ENCODE results near the gene PMPCB.
"Not testable (repeated sequence)": the region's sequence is repeated elsewhere in the genome, so short reads cannot be mapped to it uniquely, and the experiment has no call there.

The PMPCB gene, protein sequence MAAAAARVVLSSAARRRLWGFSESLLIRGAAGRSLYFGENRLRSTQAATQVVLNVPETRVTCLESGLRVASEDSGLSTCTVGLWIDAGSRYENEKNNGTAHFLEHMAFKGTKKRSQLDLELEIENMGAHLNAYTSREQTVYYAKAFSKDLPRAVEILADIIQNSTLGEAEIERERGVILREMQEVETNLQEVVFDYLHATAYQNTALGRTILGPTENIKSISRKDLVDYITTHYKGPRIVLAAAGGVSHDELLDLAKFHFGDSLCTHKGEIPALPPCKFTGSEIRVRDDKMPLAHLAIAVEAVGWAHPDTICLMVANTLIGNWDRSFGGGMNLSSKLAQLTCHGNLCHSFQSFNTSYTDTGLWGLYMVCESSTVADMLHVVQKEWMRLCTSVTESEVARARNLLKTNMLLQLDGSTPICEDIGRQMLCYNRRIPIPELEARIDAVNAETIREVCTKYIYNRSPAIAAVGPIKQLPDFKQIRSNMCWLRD

DNA sequence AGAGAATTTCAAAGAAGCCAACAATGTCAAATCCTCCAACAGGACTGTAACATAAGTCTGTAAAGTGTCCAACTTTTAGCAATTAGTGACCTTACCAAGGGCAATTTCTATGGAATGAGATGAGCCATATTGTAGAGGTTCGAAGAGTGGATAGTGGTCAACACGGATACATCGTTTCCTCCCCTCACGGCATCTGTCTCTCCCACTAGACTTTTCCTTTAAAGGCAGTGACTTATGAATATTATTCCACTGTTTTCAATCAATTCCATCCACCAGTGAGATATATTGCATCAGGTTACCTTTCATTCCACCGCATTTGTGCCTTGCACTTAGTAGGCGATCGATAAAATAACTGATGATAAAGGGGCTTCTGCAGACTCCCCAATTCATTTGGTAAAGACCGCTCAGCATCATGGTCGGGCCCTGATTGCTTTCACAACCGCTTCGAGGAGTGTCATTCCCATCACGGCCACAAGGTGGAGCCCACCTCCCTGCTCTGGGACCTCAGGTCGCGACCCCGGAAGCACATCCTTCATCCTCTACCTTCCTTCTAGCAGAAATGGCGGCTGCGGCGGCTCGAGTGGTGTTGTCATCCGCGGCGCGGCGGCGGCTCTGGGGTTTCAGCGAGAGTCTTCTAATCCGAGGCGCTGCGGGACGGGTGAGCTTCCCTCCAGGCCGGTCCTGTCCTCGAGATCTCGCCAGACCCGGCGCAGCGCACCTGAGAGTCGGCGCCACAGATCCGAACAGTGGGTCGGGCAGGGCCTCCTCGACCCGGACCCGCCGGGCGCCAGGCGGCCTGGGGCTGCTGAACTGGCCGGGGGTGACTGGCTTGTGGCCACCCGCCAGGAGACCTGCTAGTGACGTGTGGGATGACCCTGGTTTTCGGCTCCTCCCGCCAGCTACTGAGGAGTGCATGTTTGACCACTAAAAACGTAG lies at the start of gene PMPCB:
PMPCB (plus strand) TSS at position 535 of the 936 bp plus-strand sequence; CDS start at position 560, 25 bp downstream.
- peak; percentile 97 for DNase-seq

DNA sequence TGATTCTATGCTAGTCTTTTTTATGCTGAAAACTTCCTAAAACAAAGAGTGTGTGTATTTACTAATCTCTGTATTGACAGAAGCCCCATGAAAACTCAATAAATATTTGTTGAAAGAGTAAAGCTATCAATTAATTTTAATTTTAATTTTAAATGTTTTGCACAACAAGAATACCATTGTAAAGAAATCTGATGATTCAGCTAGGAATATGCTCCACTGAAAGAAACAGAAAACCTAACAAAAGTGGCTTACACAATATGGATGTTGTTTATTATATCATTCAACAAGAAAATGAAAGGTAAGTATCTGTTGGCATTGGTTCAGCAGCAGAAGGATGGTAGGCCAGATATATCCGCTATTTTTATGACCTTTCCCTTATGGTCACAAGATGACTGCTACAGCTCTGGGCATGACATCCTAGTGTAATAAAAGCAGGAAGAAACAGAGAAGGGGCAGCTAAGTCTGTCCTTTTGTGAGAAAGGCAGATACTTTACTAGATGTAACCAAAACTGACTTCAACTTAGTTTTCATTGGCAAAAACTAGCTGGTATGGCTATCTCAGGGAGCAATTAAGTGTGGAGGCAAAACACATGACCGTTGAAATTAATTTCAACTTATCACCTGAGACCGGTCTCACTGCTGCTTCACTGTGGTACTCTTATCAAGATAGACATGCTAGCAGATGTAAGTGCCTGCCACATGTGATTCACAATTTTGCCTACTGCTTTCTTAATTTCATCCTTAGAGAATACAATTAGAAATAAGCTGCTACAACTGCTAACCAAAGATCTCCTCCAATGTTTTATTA lies 43.3 kb upstream of the PMPCB start:
- DNase-seq = not testable (repeated sequence)

DNA sequence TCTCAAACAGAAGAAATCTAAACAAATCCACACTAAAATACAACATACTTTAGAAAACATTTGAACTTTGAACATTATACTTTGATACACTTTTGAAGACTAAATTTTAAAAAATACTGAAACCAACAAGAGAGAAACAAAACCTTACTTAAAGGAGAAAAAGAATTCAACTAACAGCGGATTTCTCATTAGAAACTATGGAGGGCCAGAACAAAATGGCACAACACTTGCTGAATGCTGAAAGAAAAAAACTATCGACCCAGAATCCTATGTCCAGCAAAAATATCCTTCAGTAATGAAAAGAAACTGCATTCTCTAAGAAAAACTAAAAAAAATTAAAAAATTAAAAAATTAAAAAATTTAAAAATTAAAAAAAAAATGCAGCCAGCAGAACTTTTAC lies 33.2 kb upstream of the PMPCB start:
- DNase-seq = not testable (repeated sequence)

DNA sequence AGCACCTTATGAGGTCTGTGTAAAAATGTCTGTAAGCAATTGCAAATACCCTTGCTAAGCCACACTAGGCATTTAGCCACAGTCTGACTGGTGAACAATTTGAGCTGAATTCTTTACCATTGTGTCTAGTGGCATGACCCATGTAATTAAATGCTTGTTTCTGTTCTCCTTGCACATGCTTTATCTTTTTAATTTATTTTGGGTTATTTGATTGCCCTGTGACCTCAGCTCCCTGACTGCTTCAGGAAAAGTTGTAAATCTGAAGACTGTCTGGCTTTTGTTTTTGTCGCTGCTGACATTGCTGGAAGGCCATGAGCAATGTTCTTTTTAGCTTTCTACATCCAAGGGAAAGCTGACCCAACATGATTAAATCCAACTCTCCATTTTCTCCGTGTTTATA lies 31.0 kb upstream of the PMPCB start:
- DNase-seq = not testable (repeated sequence)

DNA sequence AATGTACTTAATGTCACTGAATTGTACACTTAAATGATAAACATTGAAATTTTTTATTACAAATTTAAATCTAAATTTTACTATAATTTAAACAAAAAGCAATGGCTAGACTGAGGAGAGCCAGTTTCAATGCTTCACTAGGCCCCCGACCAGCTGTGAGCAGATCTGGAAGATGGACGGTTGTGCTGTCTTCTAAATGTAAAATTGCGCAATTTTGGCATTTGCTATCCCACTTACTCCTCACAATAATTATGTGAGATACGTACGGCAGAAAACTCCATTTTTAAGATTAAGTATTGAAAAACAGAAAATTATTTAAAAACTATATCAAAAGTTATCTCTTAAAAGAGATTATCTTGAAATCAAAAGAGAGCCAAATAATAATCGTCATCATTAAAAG lies 23.9 kb upstream of the PMPCB start:
- DNase-seq = not testable (repeated sequence)

DNA sequence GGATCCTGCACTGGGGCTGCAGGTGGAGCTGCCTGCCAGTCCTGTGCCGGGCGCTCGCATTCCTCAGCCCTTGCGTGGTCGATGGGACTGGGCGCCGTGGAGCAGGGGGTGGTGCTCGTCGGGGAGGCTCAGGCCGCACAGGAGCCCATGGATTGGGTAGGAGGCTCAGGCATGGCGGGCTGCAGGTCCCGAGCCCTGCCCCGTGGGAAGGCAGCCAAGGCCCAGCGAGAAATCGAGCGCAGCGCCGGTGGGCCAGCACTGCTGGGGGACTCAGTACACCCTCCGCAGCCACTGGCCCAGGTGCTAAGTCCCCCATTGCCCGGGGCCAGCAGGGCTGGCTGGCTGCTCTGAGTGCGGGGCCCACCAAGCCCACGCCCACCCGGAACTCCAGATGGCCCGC lies 22.4 kb upstream of the PMPCB start:
- not testable (repeated sequence) for DNase-seq

DNA sequence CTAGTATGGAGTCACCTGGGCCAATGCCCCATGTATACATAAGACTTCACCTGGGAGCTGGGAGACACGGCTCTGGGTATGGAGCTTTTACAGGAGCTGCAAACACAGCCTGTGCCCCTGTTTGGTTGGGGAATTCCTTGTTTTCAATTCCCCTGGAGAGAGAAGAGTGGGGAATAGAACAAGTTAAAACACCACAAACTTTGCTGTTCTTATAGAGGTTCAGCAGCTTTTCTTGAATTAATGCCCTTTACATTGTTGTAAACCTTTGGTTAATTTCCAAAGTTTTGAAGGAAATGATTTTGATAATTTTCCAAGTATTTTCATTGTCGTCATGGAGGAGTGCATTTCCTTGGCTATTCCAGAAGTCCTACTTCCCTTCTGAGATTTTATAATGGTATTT lies 19.0 kb upstream of the PMPCB start:
- DNase-seq = not testable (repeated sequence)

DNA sequence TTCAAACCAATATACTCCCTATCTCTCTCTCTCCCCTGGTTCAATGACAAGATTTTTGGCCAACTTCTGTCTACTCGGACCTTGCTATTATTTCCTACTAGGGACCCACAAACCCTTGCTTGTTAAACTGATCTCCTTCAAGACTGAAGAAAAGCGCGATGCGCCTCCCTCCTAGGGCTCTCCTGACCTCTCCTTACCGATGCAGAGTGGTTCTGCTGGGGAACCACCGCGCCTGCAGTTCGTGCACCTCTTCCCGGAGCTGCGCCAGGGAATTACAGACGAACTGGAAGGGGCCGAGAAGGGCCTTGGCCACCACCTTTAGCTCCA lies 17.6 kb upstream of the PMPCB start:
- DNase-seq = not testable (repeated sequence)

DNA sequence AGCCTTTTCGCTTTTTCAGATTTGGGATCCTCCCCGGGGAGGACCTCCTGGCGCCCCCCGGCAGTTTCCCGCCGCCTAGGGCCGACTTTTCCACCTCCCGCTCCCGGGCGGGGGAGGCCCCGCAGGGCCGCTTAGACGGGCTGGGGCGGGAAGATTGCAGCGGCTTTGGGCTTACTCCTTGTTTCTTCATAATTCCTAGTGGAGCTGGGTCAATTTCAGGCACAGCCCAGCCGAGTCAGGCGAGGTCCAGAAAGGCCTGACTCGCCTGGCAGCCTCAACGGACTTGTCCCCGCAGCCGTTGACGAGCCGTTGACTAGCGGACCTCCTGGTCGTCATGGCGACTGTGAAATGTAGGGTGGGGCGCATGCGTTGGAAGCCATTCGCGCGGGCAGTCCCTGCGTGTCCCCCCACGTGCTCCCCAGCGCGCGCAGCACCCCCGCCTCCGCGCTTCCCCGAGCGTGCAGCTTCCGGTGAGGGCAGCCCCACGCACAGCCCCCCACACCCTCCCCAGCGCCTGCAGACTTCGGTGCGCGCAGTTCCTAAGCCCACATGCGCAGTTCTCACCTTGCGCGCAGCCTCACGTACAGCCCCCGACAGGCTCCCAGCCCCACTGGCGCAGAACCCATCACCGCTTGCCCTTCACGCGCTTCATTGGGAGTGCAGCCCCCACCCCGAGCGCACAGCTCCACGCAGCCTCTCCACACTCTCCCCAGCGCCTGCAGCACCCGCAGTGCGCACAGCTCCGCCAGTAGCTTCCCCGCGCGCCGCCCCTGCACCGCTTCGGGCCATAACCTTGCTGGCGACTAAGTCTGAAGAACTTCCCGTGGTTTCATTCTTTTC lies 17.1 kb upstream of the PMPCB start:
- DNase-seq = peak; percentile 87

DNA sequence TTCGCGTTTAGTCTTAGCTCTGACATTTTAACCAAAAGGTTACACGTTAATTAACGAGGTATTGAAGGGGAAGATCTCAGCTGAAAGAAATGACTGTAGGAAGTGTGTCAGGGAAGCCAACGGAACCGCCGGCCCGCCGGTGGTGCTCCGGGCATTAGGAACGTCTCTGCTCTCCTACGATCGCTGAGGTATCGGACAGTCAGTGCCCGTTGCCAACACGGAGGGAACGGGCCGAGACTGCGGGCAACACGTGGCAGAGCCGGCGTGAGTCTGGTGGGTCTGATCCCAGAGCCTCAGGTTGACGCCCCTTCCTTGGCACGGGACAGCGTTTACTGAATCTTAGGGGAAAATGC lies 16.5 kb upstream of the PMPCB start:
- peak; percentile 25 for DNase-seq

DNA sequence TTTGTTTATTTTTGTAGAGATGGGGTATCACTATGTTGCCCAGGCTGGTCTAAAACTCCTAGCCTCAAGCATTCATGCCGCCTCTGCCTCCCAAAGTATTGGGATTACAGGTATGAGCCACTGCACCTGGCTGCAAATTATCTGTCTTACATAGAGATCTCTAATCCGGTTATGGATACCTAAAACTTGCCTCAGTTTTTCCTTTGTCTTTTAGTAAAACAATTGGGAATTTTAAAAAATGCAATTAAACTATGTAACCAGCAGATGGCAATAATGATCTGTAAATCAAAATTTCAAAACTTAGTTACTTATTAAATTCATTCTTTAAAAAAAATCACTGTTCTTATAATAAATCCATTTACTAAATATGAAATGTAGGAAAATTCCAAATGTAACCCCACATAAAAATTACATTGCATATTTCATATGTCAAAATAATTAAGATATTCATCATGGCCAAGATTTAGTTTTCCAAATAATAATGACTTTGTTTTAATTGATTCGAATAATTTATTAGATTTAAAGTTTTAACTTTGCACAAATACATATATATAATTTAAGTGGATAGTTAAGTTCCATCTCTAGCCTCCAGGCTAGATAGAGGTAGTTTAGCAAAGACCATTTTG lies 14.3 kb upstream of the PMPCB start:
- DNase-seq = not testable (repeated sequence)

DNA sequence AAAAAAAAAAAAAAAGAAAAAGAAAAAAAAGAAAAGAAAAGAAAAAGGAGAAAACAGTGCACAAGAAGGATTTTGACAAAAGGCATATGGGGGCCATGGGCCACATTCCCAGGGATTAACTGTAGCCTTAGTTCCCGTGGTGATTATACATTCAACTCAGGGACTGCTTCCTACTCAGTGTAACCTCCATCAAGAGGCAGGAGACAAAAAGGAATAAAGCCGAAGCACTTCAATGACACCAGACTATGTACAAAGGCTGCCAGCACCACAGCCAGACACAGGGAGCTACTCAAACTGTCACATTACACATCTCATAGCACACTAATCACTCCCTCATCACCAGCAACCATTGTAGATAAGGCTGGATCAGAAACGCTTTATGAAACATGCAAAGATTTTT lies 5.1 kb upstream of the PMPCB start:
- DNase-seq = no peak

DNA sequence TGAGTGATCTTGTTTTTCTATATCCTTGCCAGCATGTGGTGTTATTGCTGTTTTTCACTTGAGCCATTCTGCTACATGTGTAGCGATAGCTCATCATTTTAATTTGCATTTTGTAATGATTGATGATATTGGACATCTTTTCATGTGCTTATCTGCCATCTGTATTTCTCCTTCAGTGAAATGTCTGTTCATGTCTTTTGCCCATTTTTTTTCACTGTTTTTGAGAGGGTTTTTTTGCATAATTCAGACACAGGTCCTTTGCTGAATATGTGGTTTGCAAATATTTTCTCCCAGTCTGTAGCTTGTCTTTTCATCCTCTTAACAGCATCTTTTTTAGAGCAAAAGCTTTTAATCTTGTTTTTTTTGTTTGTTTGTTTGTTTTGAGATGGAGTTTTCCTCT lies 3.7 kb upstream of the PMPCB start:
- no peak for DNase-seq

DNA sequence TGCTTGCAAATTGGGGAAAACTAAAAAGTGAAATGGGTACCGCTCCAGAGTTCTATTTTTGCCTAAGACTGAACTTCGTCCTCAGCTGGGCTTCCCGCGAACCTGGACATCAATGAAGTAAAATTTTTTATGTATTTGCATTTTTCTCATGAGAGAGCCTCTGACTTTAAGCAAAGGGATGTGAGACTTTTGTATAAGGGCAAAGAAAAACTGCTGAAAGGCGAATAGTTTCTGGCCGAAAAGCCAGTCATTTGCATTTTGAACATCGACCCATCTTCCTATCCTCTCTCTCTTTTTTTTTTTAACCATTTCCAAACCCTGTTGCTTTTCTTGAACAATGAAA lies 573 bp downstream of the PMPCB start:
- no peak for DNase-seq

DNA sequence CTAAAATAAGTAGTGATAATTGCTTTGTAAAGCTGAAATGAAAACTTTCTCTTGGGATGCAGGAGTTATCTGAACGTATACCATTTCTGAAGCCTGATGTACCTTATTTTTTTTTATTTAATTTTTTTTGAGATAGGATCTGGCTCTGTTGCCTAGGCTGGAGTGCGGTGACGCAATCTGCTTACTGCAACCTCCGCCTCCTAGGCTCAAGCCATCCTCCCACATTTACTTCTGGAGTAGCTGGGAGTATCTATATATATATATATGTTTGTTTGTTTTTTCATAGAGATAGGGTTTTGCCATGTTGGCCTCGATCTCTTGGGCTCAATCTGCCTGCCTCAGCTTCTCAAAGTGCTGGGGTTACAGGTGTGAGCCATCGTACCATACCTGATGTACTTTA lies 2.4 kb downstream of the PMPCB start:
- no peak for DNase-seq

DNA sequence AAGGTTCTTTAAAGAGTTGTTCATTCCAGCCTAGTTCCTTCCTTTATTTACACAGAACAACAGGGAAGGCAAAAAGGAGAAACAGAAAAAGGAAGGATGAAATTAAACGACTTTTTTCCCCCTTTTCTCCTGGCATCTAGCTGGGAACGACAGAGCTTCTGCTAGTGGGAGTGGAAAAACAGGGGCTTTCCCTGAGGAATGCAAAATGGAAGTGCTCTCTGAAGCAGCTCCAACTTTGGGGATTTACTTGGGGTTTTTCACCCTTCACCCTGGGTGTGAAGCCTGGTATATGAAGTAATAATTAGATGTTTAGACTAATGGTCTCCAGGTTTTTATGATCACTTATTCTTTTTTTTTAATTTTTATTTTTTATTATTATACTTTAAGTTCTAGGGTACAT lies 4.2 kb downstream of the PMPCB start:
- DNase-seq = no peak

DNA sequence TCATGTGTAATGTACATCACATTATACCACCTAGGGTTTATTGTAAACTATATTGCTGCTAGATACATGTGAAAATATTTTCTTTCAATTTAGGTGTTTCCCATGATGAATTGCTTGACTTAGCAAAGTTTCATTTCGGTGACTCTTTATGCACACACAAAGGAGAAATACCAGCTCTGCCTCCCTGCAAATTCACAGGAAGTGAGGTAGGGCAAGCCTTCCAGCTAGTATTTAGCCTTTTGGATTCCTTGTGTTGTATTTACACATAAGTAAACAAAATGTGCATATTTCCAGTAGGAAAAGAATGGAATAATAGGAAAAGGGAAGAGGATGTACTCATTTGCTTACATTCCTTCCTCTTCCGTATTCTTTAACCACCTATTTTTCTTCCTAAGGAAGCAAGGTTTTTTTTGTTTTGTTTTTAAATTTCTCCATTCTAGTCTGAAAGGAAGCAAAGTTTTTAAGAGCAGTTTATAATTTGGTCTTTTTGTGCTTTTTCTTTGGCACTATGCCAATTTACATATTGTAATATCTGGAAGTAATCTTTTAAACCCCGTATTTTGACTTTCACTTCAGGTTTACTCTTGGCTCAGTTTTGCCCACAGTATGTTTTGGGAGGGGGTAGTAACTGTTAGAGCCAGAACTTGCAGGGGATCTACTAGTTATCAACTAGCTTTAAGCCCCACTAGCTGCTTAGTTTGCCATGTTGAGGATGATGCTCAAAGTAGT lies 10.4 kb downstream of the PMPCB start:
- no peak for DNase-seq

DNA sequence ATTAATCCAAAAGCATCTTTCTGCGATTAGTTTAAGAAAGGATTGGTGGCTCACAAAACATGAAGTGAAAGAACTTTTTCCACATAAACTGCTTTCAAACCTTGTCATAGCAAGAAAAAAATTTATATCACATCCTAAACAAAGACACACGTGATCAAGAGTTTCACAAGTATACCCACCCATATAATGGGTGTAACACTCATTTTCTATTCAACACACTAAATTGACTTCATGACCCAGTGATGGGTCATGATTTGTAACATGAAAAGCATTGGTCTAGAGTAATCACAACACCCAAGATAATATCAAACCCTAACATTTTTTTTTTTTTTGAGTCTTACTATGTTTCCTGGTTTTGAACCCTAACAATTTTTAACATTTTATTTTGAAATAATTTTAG lies 17.6 kb downstream of the PMPCB start:
- DNase-seq = no peak

DNA sequence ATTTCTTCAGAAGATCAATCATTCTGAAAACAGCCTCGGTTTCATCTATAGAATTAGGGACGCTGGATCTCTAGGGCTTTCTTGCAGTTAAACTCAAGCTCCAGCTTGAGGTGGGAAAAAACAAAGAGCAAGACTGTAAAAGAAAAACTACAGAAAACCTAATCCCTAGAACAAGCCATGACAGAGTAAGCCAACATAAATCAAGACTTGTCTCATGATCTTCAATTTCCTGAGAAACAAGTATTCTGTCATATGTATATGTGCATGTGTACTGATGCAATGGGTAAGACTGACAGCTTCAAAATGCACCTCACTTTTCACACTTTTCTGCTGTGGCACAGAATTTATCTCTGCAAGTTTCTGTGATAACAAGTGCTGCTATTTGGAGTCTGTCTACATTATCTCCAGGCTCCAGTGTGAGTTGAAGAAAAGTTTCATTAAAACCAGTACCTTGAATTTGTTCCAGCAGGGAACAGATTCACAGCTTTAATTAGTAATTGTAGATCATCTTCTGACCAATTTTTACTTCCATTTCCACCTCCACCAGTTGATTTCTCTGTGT lies 19.2 kb downstream of the PMPCB start:
- DNase-seq = no peak

DNA sequence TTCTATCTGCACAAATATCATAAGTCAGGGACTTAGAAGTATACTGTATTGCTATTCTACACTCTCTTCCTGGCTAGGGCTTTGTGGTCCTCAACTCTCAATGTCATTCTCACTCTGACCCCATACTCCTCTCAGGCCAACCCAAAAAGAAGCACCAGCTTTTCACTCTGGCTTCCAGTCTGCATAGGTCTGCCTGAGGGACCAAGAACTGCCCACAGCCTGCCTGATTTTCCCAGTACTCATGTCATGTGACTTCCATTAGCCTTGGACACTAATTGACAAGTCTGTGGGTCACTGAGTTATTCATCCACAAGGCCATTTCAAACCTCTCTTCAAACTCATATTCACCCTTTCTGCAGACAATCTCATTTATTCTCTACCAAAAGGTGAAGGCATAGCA lies 19.8 kb downstream of the PMPCB start:
- no peak for DNase-seq

DNA sequence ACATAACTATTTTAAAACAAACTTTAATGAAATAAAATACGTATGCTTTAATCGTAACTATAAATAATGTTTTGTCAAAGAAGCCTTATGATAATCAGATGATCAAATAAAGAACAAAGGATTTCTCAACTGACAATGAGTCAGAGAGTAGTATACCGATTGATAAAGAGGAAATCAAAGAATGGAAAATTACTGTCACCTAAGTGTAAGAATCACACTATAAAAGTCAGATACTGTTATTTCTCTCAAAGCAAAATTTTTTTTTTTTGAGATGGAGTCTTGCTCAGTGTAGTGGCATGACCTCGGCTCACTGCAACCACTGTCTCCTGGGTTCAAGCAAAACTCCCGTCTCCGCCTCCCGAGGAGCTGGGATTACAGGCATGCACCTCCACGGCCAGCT lies 28.5 kb downstream of the PMPCB start:
- no peak for DNase-seq

Data from stimulated activated CD4-positive, alpha-beta T cell treated with anti-CD3 and anti-CD28 coated beads, Interleukin-4, amount 100 ng/mL, for 1 hour (primary cell).